Fibroblast of lung (primary cell): Measurements from ENCODE around the gene RERE. TPM values are rescaled to one million over a fixed set of nuclear protein-coding genes. Genes with fewer than 3 reads are reported as not detected.
A peak's percentile ranks its signal among the peaks of the same experiment; 100 is the strongest.

Source experiments
- DNase-seq, 2 donors: peaks; one replicate each; pipeline versions ENCODE4 v3.0.0 to v3.0.0-alpha.2; 2010; ENCODE audit warnings: low read depth in 2 of 2
- H2AFZ ChIP-seq: 2 replicates; pipeline ENCODE4 v1.5.1; 2012; ENCODE audit warnings: low read length, control low read depth, inconsistent platforms
- H3K27ac ChIP-seq: 2 replicates; pipeline ENCODE4 v1.5.1; 2011; ENCODE audit warnings: low read length, control low read depth; ENCODE audit not compliant: insufficient read depth
- H3K27me3 ChIP-seq: 2 replicates; pipeline ENCODE4 v1.5.1; 2011; ENCODE audit warnings: mild to moderate bottlenecking, low read length; ENCODE audit not compliant: control insufficient read depth, insufficient read depth
- H3K36me3 ChIP-seq: 2 replicates; pipeline ENCODE4 v1.5.1; 2011; ENCODE audit warnings: low read length; ENCODE audit not compliant: control insufficient read depth, insufficient read depth
- H3K4me1 ChIP-seq: 2 replicates; pipeline ENCODE4 v1.5.1; 2011; ENCODE audit warnings: low read length; ENCODE audit not compliant: control insufficient read depth, insufficient read depth; ENCODE audit errors: extremely low read depth
- H3K4me2 ChIP-seq: 2 replicates; pipeline ENCODE4 v1.5.1; 2011; ENCODE audit warnings: low read length, control low read depth; ENCODE audit not compliant: insufficient read depth; ENCODE audit errors: extremely low read depth
- H3K4me3 ChIP-seq, 4 experiments: fragments of 200-600 bp in 1 of 4; sonication (generic) in 1 of 4; replicated peaks in 1 of 4; 2 replicates each; pipeline ENCODE4 v1.5.1; 2011 to 2016; ENCODE audit warnings: low read length in 4 of 4, low read depth in 3 of 4, mild to moderate bottlenecking in 3 of 4, control low read depth in 2 of 4, inconsistent platforms in 1 of 4, mixed read lengths in 1 of 4; ENCODE audit not compliant: insufficient read depth in 1 of 4; ENCODE audit errors: control extremely low read depth in 1 of 4
- H3K79me2 ChIP-seq: 2 replicates; pipeline ENCODE4 v1.5.1; 2012; ENCODE audit warnings: mild to moderate bottlenecking, low read length, inconsistent platforms; ENCODE audit not compliant: control insufficient read depth, insufficient read depth
- H3K9ac ChIP-seq: 2 replicates; pipeline ENCODE4 v1.5.1; 2011; ENCODE audit warnings: mild to moderate bottlenecking, low read length, control low read depth; ENCODE audit not compliant: insufficient read depth
- H3K9me3 ChIP-seq: 2 replicates; pipeline ENCODE4 v1.5.1; 2012; ENCODE audit warnings: low read depth, low read length; ENCODE audit not compliant: control insufficient read depth, insufficient read depth
- H4K20me1 ChIP-seq: 2 replicates; pipeline ENCODE4 v1.5.1; 2011; ENCODE audit warnings: low read length; ENCODE audit not compliant: control insufficient read depth, insufficient read depth; ENCODE audit errors: extremely low read depth
- CTCF ChIP-seq, 2 donors: IDR thresholded peaks in 1 of 2; conservative IDR thresholded peaks in 1 of 2; 1 replicate in 1 of 2; 2 replicates in 1 of 2; pipeline ENCODE4 v1.5.1; 2011 to 2012; ENCODE audit warnings: low read length in 2 of 2, control low read depth in 1 of 2, inconsistent platforms in 1 of 2, low read depth in 1 of 2, mild to moderate bottlenecking in 1 of 2
- EZH2 ChIP-seq: IDR thresholded peaks from 2 replicates; pipeline ENCODE4 v1.5.1; 2012; ENCODE audit warnings: low read length, control low read depth, mild to moderate bottlenecking; ENCODE audit errors: missing control alignments
- polyA plus RNA-seq, 2 donors: library from polyadenylated mRNA; depleted of rRNA in 1 of 2; stranded (reverse) in 1 of 2; unstranded in 1 of 2; fragments of >200 nt; gene quantifications; 2 replicates each; pipeline ENCODE4 v1.2.1, GENCODE V29; 2011 to 2012; ENCODE audit warnings: missing spikeins in 1 of 2
- total RNA-seq: library from RNA; depleted of rRNA; stranded (reverse); fragments of >200 nt; gene quantifications from 2 replicates; pipeline ENCODE4 v1.2.1, GENCODE V29; 2014

The RERE gene
- total and polyA plus RNA-seq, 2 donors (not counting 1 experiment from before 2014, with no cell fraction given) = 3.7 to 51.0 TPM

- Histone ChIP-seq H3K27ac (peak overlapping the region; percentile 82), H3K9ac (no peak overlapping the region), H3K4me2 (no peak overlapping the region), H3K4me1 (peaks cover 18% of the 10 kb centered on the region), H3K4me3 (no peak overlapping the region), H3K36me3 (no peaks in the 10 kb centered on the region), H3K27me3 (no peaks in the 10 kb centered on the region), H3K9me3 (no peaks in the 10 kb centered on the region), H4K20me1 (no peaks in the 10 kb centered on the region), H2AFZ (no peak overlapping the region), H3K79me2 (no peaks in the 10 kb centered on the region)
- TF ChIP-seq CTCF (conservative IDR thresholded peaks at IDR 0.05 in 1 of 2, IDR thresholded peaks at IDR 0.05 in 1 of 2; ENCODE audit: low read depth in 1 of 2, low read length in 2 of 2) (no peak), EZH2 (no peak)
- DNase-seq = peak in 1 of 2 donors; percentile 39
Observed at GRCh38 chr1:8711151-8711550, 106.3 kb downstream of the RERE start.

GRCh38 chr1:8708259-8708658, 109.2 kb downstream of the RERE start:
- H3K9ac ChIP-seq = no peak overlapping the region
- H4K20me1 ChIP-seq = no peaks in the 10 kb centered on the region
- H2AFZ ChIP-seq = no peak overlapping the region
- H3K4me1 ChIP-seq = peaks cover 16% of the 10 kb centered on the region
- H3K27me3 ChIP-seq = no peaks in the 10 kb centered on the region
- no peak overlapping the region for H3K27ac ChIP-seq
- no peaks in the 10 kb centered on the region for H3K36me3 ChIP-seq
- no peaks in the 10 kb centered on the region for H3K9me3 ChIP-seq
- no peak for DNase-seq
- no peaks in the 10 kb centered on the region for H3K79me2 ChIP-seq
- TF ChIP-seq EZH2 (no peak), CTCF (conservative IDR thresholded peaks at IDR 0.05 in 1 of 2, IDR thresholded peaks at IDR 0.05 in 1 of 2; ENCODE audit: low read depth in 1 of 2, low read length in 2 of 2) (no peak)
- no peak overlapping the region for H3K4me3 ChIP-seq
- no peak overlapping the region for H3K4me2 ChIP-seq

GRCh38 chr1:8706995-8707396, 110.4 kb downstream of the RERE start:
- Histone ChIP-seq H3K4me1 (peaks cover 14% of the 10 kb centered on the region), H2AFZ (no peak overlapping the region), H3K4me2 (no peak overlapping the region), H3K9ac (no peak overlapping the region), H3K27me3 (no peaks in the 10 kb centered on the region), H4K20me1 (no peaks in the 10 kb centered on the region), H3K9me3 (no peaks in the 10 kb centered on the region), H3K27ac (no peak overlapping the region), H3K4me3 (no peak overlapping the region), H3K79me2 (peaks cover 2% of the 10 kb centered on the region), H3K36me3 (no peaks in the 10 kb centered on the region)
- no peak for TF ChIP-seq EZH2
- TF ChIP-seq CTCF (conservative IDR thresholded peaks at IDR 0.05 in 1 of 2, IDR thresholded peaks at IDR 0.05 in 1 of 2; ENCODE audit: low read depth in 1 of 2, low read length in 2 of 2) = no peak
- peak; percentile 19 to 85 for DNase-seq
